ENCODE data around the gene ATP6AP1.
"Not testable (repeated sequence)": the region's sequence is repeated elsewhere in the genome, so short reads cannot be mapped to it uniquely, and the experiment has no call there.

Gene ATP6AP1

GRCh38 chrX:154382483-154383069 lies 45.9 kb upstream of the ATP6AP1 start:
- peaks cover 15% of the 10 kb centered on the region for H3K36me3 ChIP-seq (ENCODE audit: control insufficient read depth, low read length)
- no peaks in the 10 kb centered on the region for H3K9me2 ChIP-seq (replicated peaks; ENCODE audit: control insufficient read depth, low read length)
- no peak overlapping the region for H3K27ac ChIP-seq (ENCODE audit: low read depth, low read length)
- H3K4me1 ChIP-seq (ENCODE audit: control insufficient read depth, low read length) = peaks cover 16% of the 10 kb centered on the region
- H3F3A ChIP-seq (ENCODE audit: control insufficient read depth, insufficient read depth) = no peaks in the 10 kb centered on the region
- H4K20me1 ChIP-seq (ENCODE audit: control insufficient read depth, insufficient read depth, low read depth, low read length) = no peaks in the 10 kb centered on the region
- H3K79me2 ChIP-seq (ENCODE audit: control insufficient read depth, low read length) = peaks cover 18% of the 10 kb centered on the region
- no peak for TF ChIP-seq EZH2phosphoT487 (IDR thresholded peaks at IDR 0.05; ENCODE audit: borderline replicate concordance, low read length)
- no peak for TF ChIP-seq CTCF (IDR thresholded peaks at IDR 0.05; ENCODE audit: low read depth, low read length, poor library complexity, severe bottlenecking)
- H3K4me2 ChIP-seq (ENCODE audit: low read length) = no peak overlapping the region
- H3K9me3 ChIP-seq (ENCODE audit: control insufficient read depth, insufficient read depth, low read length) = no peaks in the 10 kb centered on the region
- no peak overlapping the region for H3K4me3 ChIP-seq (ENCODE audit: low read length)
- no peaks in the 10 kb centered on the region for H3K27me3 ChIP-seq (ENCODE audit: control insufficient read depth, low read length)

GRCh38 chrX:154383359-154384283 lies 44.9 kb upstream of the ATP6AP1 start:
- no peak overlapping the region for H3K4me3 ChIP-seq (ENCODE audit: low read length)
- H3K9me2 ChIP-seq (replicated peaks; ENCODE audit: control insufficient read depth, low read length) = no peaks in the 10 kb centered on the region
- no peaks in the 10 kb centered on the region for H3K9me3 ChIP-seq (ENCODE audit: control insufficient read depth, insufficient read depth, low read length)
- no peak overlapping the region for H3K4me2 ChIP-seq (ENCODE audit: low read length)
- no peak overlapping the region for H3K27ac ChIP-seq (ENCODE audit: low read depth, low read length)
- TF ChIP-seq CTCF (IDR thresholded peaks at IDR 0.05; ENCODE audit: low read depth, low read length, poor library complexity, severe bottlenecking) (no peak), EZH2phosphoT487 (IDR thresholded peaks at IDR 0.05; ENCODE audit: borderline replicate concordance, low read length) (no peak)
- H3F3A ChIP-seq (ENCODE audit: control insufficient read depth, insufficient read depth) = no peaks in the 10 kb centered on the region
- peaks cover 8% of the 10 kb centered on the region for H3K4me1 ChIP-seq (ENCODE audit: control insufficient read depth, low read length)
- peaks cover 15% of the 10 kb centered on the region for H3K36me3 ChIP-seq (ENCODE audit: control insufficient read depth, low read length)
- no peaks in the 10 kb centered on the region for H3K27me3 ChIP-seq (ENCODE audit: control insufficient read depth, low read length)
- no peaks in the 10 kb centered on the region for H4K20me1 ChIP-seq (ENCODE audit: control insufficient read depth, insufficient read depth, low read depth, low read length)
- H3K79me2 ChIP-seq (ENCODE audit: control insufficient read depth, low read length) = peaks cover 18% of the 10 kb centered on the region

GRCh38 chrX:154384284-154384892 lies 44.1 kb upstream of the ATP6AP1 start:
- Histone ChIP-seq H4K20me1 (ENCODE audit: control insufficient read depth, insufficient read depth, low read depth, low read length) (no peaks in the 10 kb centered on the region), H3K4me1 (ENCODE audit: control insufficient read depth, low read length) (peaks cover 8% of the 10 kb centered on the region), H3K36me3 (ENCODE audit: control insufficient read depth, low read length) (peaks cover 15% of the 10 kb centered on the region), H3K4me3 (ENCODE audit: low read length) (no peak overlapping the region), H3K9me3 (ENCODE audit: control insufficient read depth, insufficient read depth, low read length) (no peaks in the 10 kb centered on the region), H3K27me3 (ENCODE audit: control insufficient read depth, low read length) (no peaks in the 10 kb centered on the region), H3K4me2 (ENCODE audit: low read length) (no peak overlapping the region), H3F3A (ENCODE audit: control insufficient read depth, insufficient read depth) (no peaks in the 10 kb centered on the region), H3K9me2 (replicated peaks; ENCODE audit: control insufficient read depth, low read length) (no peaks in the 10 kb centered on the region), H3K27ac (ENCODE audit: low read depth, low read length) (no peak overlapping the region), H3K79me2 (ENCODE audit: control insufficient read depth, low read length) (peaks cover 15% of the 10 kb centered on the region)
- no peak for TF ChIP-seq EZH2phosphoT487 (IDR thresholded peaks at IDR 0.05; ENCODE audit: borderline replicate concordance, low read length)
- peak; percentile 12 for TF ChIP-seq CTCF (IDR thresholded peaks at IDR 0.05; ENCODE audit: low read depth, low read length, poor library complexity, severe bottlenecking)

GRCh38 chrX:154388094-154388493 lies 40.4 kb upstream of the ATP6AP1 start:
- not testable (repeated sequence) for H3F3A ChIP-seq (ENCODE audit: control insufficient read depth, insufficient read depth); H3K79me2 ChIP-seq (ENCODE audit: control insufficient read depth, low read length); H4K20me1 ChIP-seq (ENCODE audit: control insufficient read depth, insufficient read depth, low read depth, low read length)

GRCh38 chrX:154388649-154389048 lies 39.8 kb upstream of the ATP6AP1 start:
- H3K4me1 ChIP-seq (ENCODE audit: control insufficient read depth, low read length); H3K9me2 ChIP-seq (replicated peaks; ENCODE audit: control insufficient read depth, low read length); H3K79me2 ChIP-seq (ENCODE audit: control insufficient read depth, low read length); H3K27me3 ChIP-seq (ENCODE audit: control insufficient read depth, low read length); H3K36me3 ChIP-seq (ENCODE audit: control insufficient read depth, low read length); H3K4me2 ChIP-seq (ENCODE audit: low read length); H3K9me3 ChIP-seq (ENCODE audit: control insufficient read depth, insufficient read depth, low read length); H3K27ac ChIP-seq (ENCODE audit: low read depth, low read length); H3F3A ChIP-seq (ENCODE audit: control insufficient read depth, insufficient read depth); H3K4me3 ChIP-seq (ENCODE audit: low read length); H4K20me1 ChIP-seq (ENCODE audit: control insufficient read depth, insufficient read depth, low read depth, low read length): not testable (repeated sequence)

More at GRCh38 chrX:154388094-154388493, 40.4 kb upstream of the ATP6AP1 start:
- not testable (repeated sequence) for H3K4me2 ChIP-seq (ENCODE audit: low read length); H3K27ac ChIP-seq (ENCODE audit: low read depth, low read length); H3K36me3 ChIP-seq (ENCODE audit: control insufficient read depth, low read length); H3K27me3 ChIP-seq (ENCODE audit: control insufficient read depth, low read length); H3K4me1 ChIP-seq (ENCODE audit: control insufficient read depth, low read length); H3K9me3 ChIP-seq (ENCODE audit: control insufficient read depth, insufficient read depth, low read length); H3K9me2 ChIP-seq (replicated peaks; ENCODE audit: control insufficient read depth, low read length); H3K4me3 ChIP-seq (ENCODE audit: low read length)

Measured in DOHH2 (cell line).